ENCODE data around the gene SPDYE6.
"Not testable (repeated sequence)": the region's sequence is repeated elsewhere in the genome, so short reads cannot be mapped to it uniquely, and the experiment has no call there.

The SPDYE6 gene

GRCh38 chr7:102312317-102312716, 43.9 kb downstream of the SPDYE6 start:
- Mint-ChIP-seq H3K9me3 (no peaks in the 10 kb centered on the region), H3K4me3 (no peak overlapping the region), H3K36me3 (ENCODE audit: low read depth) (no peaks in the 10 kb centered on the region), H3K4me1 (ENCODE audit: low read depth) (peaks cover 5% of the 10 kb centered on the region), H3K27ac (no peak overlapping the region), H3K27me3 (no peaks in the 10 kb centered on the region)

GRCh38 chr7:102310414-102310815, 45.8 kb downstream of the SPDYE6 start:
- Mint-ChIP-seq H3K27ac (no peak overlapping the region), H3K4me3 (no peak overlapping the region), H3K27me3 (no peaks in the 10 kb centered on the region), H3K9me3 (no peaks in the 10 kb centered on the region), H3K36me3 (ENCODE audit: low read depth) (no peaks in the 10 kb centered on the region), H3K4me1 (ENCODE audit: low read depth) (peaks cover 18% of the 10 kb centered on the region)

- H3K27me3 Mint-ChIP-seq, result no peaks in the 10 kb centered on the region
- H3K4me3 Mint-ChIP-seq, result no peak overlapping the region
- H3K9me3 Mint-ChIP-seq, result no peaks in the 10 kb centered on the region
- peaks cover 18% of the 10 kb centered on the region for H3K4me1 Mint-ChIP-seq (ENCODE audit: low read depth)
- no peak overlapping the region for H3K27ac Mint-ChIP-seq
- H3K36me3 Mint-ChIP-seq (ENCODE audit: low read depth), result no peaks in the 10 kb centered on the region
These were observed 49.1 kb downstream of the SPDYE6 start for GRCh38 chr7:102306916-102307677.

- Mint-ChIP-seq H3K4me1 (ENCODE audit: low read depth) (peaks cover 16% of the 10 kb centered on the region), H3K27me3 (no peaks in the 10 kb centered on the region), H3K4me3 (no peak overlapping the region), H3K9me3 (no peaks in the 10 kb centered on the region), H3K27ac (peak overlapping the region; percentile 67), H3K36me3 (ENCODE audit: low read depth) (no peaks in the 10 kb centered on the region)
These were observed 50.6 kb downstream of the SPDYE6 start for GRCh38 chr7:102305414-102306268.

GRCh38 chr7:102304668-102305067, 51.6 kb downstream of the SPDYE6 start:
- Mint-ChIP-seq H3K27me3 (no peaks in the 10 kb centered on the region), H3K27ac (no peak overlapping the region), H3K4me1 (ENCODE audit: low read depth) (peaks cover 16% of the 10 kb centered on the region), H3K36me3 (ENCODE audit: low read depth) (no peaks in the 10 kb centered on the region), H3K9me3 (no peaks in the 10 kb centered on the region), H3K4me3 (no peak overlapping the region)

GRCh38 chr7:102303669-102304422, 52.4 kb downstream of the SPDYE6 start:
- no peak overlapping the region for H3K4me3 Mint-ChIP-seq
- no peak overlapping the region for H3K27ac Mint-ChIP-seq
- H3K27me3 Mint-ChIP-seq, result no peaks in the 10 kb centered on the region
- no peaks in the 10 kb centered on the region for H3K9me3 Mint-ChIP-seq
- no peaks in the 10 kb centered on the region for H3K36me3 Mint-ChIP-seq (ENCODE audit: low read depth)
- peaks cover 16% of the 10 kb centered on the region for H3K4me1 Mint-ChIP-seq (ENCODE audit: low read depth)

- Mint-ChIP-seq H3K36me3 (ENCODE audit: low read depth) (no peaks in the 10 kb centered on the region), H3K4me3 (no peak overlapping the region), H3K9me3 (no peaks in the 10 kb centered on the region), H3K27me3 (no peaks in the 10 kb centered on the region), H3K4me1 (ENCODE audit: low read depth) (peaks cover 11% of the 10 kb centered on the region), H3K27ac (no peak overlapping the region)
These were observed 54.2 kb downstream of the SPDYE6 start for GRCh38 chr7:102302025-102302424.

- H3K27ac Mint-ChIP-seq; H3K36me3 Mint-ChIP-seq (ENCODE audit: low read depth); H3K4me1 Mint-ChIP-seq (ENCODE audit: low read depth); H3K27me3 Mint-ChIP-seq; H3K4me3 Mint-ChIP-seq; H3K9me3 Mint-ChIP-seq: not testable (repeated sequence)
These were observed 54.9 kb downstream of the SPDYE6 start for GRCh38 chr7:102301367-102301766.

GRCh38 chr7:102300643-102301221, 55.5 kb downstream of the SPDYE6 start:
- no peak overlapping the region for H3K4me3 Mint-ChIP-seq
- H3K36me3 Mint-ChIP-seq (ENCODE audit: low read depth), result no peaks in the 10 kb centered on the region
- peaks cover 9% of the 10 kb centered on the region for H3K4me1 Mint-ChIP-seq (ENCODE audit: low read depth)
- H3K27me3 Mint-ChIP-seq, result no peaks in the 10 kb centered on the region
- no peak overlapping the region for H3K27ac Mint-ChIP-seq
- H3K9me3 Mint-ChIP-seq, result no peaks in the 10 kb centered on the region

GRCh38 chr7:102297487-102298218, 58.6 kb downstream of the SPDYE6 start:
- no peaks in the 10 kb centered on the region for H3K9me3 Mint-ChIP-seq
- H3K4me3 Mint-ChIP-seq, result no peak overlapping the region
- H3K27ac Mint-ChIP-seq, result no peak overlapping the region
- H3K36me3 Mint-ChIP-seq (ENCODE audit: low read depth), result no peaks in the 10 kb centered on the region
- H3K4me1 Mint-ChIP-seq (ENCODE audit: low read depth), result peaks cover 10% of the 10 kb centered on the region
- no peaks in the 10 kb centered on the region for H3K27me3 Mint-ChIP-seq

- Mint-ChIP-seq H3K4me3 (no peak overlapping the region), H3K36me3 (ENCODE audit: low read depth) (no peaks in the 10 kb centered on the region), H3K9me3 (no peaks in the 10 kb centered on the region), H3K4me1 (ENCODE audit: low read depth) (peaks cover 15% of the 10 kb centered on the region), H3K27me3 (no peaks in the 10 kb centered on the region), H3K27ac (no peak overlapping the region)
These were observed 59.7 kb downstream of the SPDYE6 start for GRCh38 chr7:102296514-102296913.

- Mint-ChIP-seq H3K4me1 (ENCODE audit: low read depth) (peaks cover 19% of the 10 kb centered on the region), H3K27me3 (no peaks in the 10 kb centered on the region), H3K27ac (no peak overlapping the region), H3K4me3 (no peak overlapping the region), H3K9me3 (no peaks in the 10 kb centered on the region), H3K36me3 (ENCODE audit: low read depth) (no peaks in the 10 kb centered on the region)
These were observed 60.1 kb downstream of the SPDYE6 start for GRCh38 chr7:102296179-102296438.

Measured in stimulated activated naive CD8-positive, alpha-beta T cell treated with anti-CD3 and anti-CD28 coated beads, Interleukin-15, Interleukin-2, amounts not matched to agents 100 ng/mL and 50 ng/mL, for 24 hours (primary cell).